ENCODE results near the gene CACNA1F. TPM values are rescaled to one million over a fixed set of nuclear protein-coding genes. Genes with fewer than 3 reads are reported as not detected.

Gene CACNA1F
- total RNA-seq, 2 experiments from 2014 or later = not detected

GRCh38 chrX:49257074-49257790 is 24.1 kb upstream of the CACNA1F start:
- TF ChIP-seq CTCF (conservative IDR thresholded peaks at IDR 0.05; ENCODE audit: low read length) = no peak
- no peak for TF ChIP-seq EZH2phosphoT487 (IDR thresholded peaks at IDR 0.05; ENCODE audit: borderline replicate concordance, low read depth, low read length)
- Histone ChIP-seq H3K36me3 (ENCODE audit: insufficient read depth, low read length) (no peaks in the 10 kb centered on the region), H3K27ac (ENCODE audit: low read depth, low read length, poor library complexity, severe bottlenecking) (no peak overlapping the region), H3K4me3 (ENCODE audit: low read depth, low read length, poor library complexity, severe bottlenecking) (no peak overlapping the region), H3K4me2 (ENCODE audit: low read length) (no peak overlapping the region), H3K9me2 (ENCODE audit: insufficient read depth, low read length) (no peaks in the 10 kb centered on the region), H3K79me2 (ENCODE audit: insufficient read depth, low read depth, low read length) (no peaks in the 10 kb centered on the region), H3K9me3 (ENCODE audit: low read length) (no peaks in the 10 kb centered on the region), H4K20me1 (ENCODE audit: insufficient read depth, low read length) (no peaks in the 10 kb centered on the region), H3K4me1 (ENCODE audit: insufficient read depth, low read length, poor library complexity, severe bottlenecking) (peaks cover 7% of the 10 kb centered on the region), H2AFZ (ENCODE audit: low read length) (no peak overlapping the region)
- CTCF ChIA-PET (ENCODE audit: unreplicated experiment) = no interaction called here
- no peak for DNase-seq (ENCODE audit: low spot score)
- intact Hi-C loops (cut with micrococcal nuclease; ENCODE audit: unreplicated experiment) = no loop called here
- POLR2A ChIA-PET = interaction anchor here (0.6 to 1.4 kb wide), 3 partner anchors 10 to 426 kb away, joined by 3 to 4 read pairs (median 3); no protein-coding TSS in a partner anchor
- no TSS peak for BruUV-seq (replicated peaks)

- no peak overlapping the region for H2AFZ ChIP-seq (ENCODE audit: low read length)
- peaks cover 7% of the 10 kb centered on the region for H3K4me1 ChIP-seq (ENCODE audit: insufficient read depth, low read length, poor library complexity, severe bottlenecking)
- no peaks in the 10 kb centered on the region for H3K79me2 ChIP-seq (ENCODE audit: insufficient read depth, low read depth, low read length)
- DNase-seq (ENCODE audit: low spot score) = no peak
- no peaks in the 10 kb centered on the region for H3K9me3 ChIP-seq (ENCODE audit: low read length)
- POLR2A ChIA-PET = interaction anchor here (0.6 to 1.4 kb wide), 3 partner anchors 11 to 427 kb away, joined by 3 to 4 read pairs (median 3); no protein-coding TSS in a partner anchor
- no peak overlapping the region for H3K27ac ChIP-seq (ENCODE audit: low read depth, low read length, poor library complexity, severe bottlenecking)
- CTCF ChIA-PET (ENCODE audit: unreplicated experiment) = no interaction called here
- no peaks in the 10 kb centered on the region for H3K36me3 ChIP-seq (ENCODE audit: insufficient read depth, low read length)
- TF ChIP-seq CTCF (conservative IDR thresholded peaks at IDR 0.05; ENCODE audit: low read length) (no peak), EZH2phosphoT487 (IDR thresholded peaks at IDR 0.05; ENCODE audit: borderline replicate concordance, low read depth, low read length) (no peak)
- H3K9me2 ChIP-seq (ENCODE audit: insufficient read depth, low read length) = no peaks in the 10 kb centered on the region
- no peak overlapping the region for H3K4me3 ChIP-seq (ENCODE audit: low read depth, low read length, poor library complexity, severe bottlenecking)
- BruUV-seq (replicated peaks) = no TSS peak
- H4K20me1 ChIP-seq (ENCODE audit: insufficient read depth, low read length) = no peaks in the 10 kb centered on the region
- H3K4me2 ChIP-seq (ENCODE audit: low read length) = no peak overlapping the region
- intact Hi-C loops (cut with micrococcal nuclease; ENCODE audit: unreplicated experiment) = no loop called here
Observed at GRCh38 chrX:49256268-49256995, 23.3 kb upstream of the CACNA1F start.

- Histone ChIP-seq H4K20me1 (ENCODE audit: insufficient read depth, low read length) (no peaks in the 10 kb centered on the region), H3K36me3 (ENCODE audit: insufficient read depth, low read length) (no peaks in the 10 kb centered on the region), H3K9me2 (ENCODE audit: insufficient read depth, low read length) (no peaks in the 10 kb centered on the region), H2AFZ (ENCODE audit: low read length) (no peak overlapping the region), H3K4me3 (ENCODE audit: low read depth, low read length, poor library complexity, severe bottlenecking) (no peak overlapping the region), H3K79me2 (ENCODE audit: insufficient read depth, low read depth, low read length) (no peaks in the 10 kb centered on the region), H3K9me3 (ENCODE audit: low read length) (no peaks in the 10 kb centered on the region), H3K4me2 (ENCODE audit: low read length) (no peak overlapping the region), H3K27ac (ENCODE audit: low read depth, low read length, poor library complexity, severe bottlenecking) (no peak overlapping the region), H3K4me1 (ENCODE audit: insufficient read depth, low read length, poor library complexity, severe bottlenecking) (peaks cover 7% of the 10 kb centered on the region)
- no peak for TF ChIP-seq EZH2phosphoT487 (IDR thresholded peaks at IDR 0.05; ENCODE audit: borderline replicate concordance, low read depth, low read length)
- TF ChIP-seq CTCF (conservative IDR thresholded peaks at IDR 0.05; ENCODE audit: low read length) = no peak
- BruUV-seq (replicated peaks) = no TSS peak
- intact Hi-C loops (cut with micrococcal nuclease; ENCODE audit: unreplicated experiment) = no loop called here
- no peak for DNase-seq (ENCODE audit: low spot score)
- POLR2A ChIA-PET = no interaction called here
- CTCF ChIA-PET (ENCODE audit: unreplicated experiment) = no interaction called here
Observed at GRCh38 chrX:49254639-49255038, 21.5 kb upstream of the CACNA1F start.

All from OCI-LY7 (cell line).